GM18520 (cell line): Measurements from ENCODE around the gene SPATA33.

Experiments
- ATAC-seq: cut with Tn5 transposase; IDR thresholded peaks from one replicate; pipeline ENCODE4 v1.9.1; 2021; ENCODE audit not compliant: unreplicated experiment

SPATA33 gene

GRCh38 chr16:89706518-89707260 is 49.1 kb downstream of the SPATA33 start:
- no peak for ATAC-seq

DNA sequence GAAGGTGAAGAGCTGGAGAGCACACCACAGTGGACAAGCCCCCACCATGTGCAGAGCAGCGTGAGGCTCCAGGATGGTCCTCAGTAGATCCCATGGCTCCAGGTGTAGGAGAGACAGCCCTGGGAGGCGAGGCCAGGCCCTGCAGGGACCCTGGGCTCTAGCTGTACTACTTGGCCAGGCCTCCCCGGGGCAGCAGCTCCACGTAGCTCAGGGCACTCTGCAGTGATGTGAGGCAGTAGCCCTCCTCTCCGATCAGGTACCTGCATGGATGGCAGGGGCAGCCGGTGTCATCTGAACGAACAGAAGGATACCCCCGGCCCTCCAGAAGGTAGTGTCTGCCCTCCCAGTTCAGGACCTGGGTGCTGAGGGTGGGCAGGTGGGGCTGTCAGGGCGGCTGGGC is 50.1 kb downstream of the SPATA33 start:
- ATAC-seq: no peak

GRCh38 chr16:89708481-89708931 is 50.9 kb downstream of the SPATA33 start:
- ATAC-seq: no peak

GRCh38 chr16:89709166-89709565 is 51.5 kb downstream of the SPATA33 start:
- ATAC-seq: no peak

DNA sequence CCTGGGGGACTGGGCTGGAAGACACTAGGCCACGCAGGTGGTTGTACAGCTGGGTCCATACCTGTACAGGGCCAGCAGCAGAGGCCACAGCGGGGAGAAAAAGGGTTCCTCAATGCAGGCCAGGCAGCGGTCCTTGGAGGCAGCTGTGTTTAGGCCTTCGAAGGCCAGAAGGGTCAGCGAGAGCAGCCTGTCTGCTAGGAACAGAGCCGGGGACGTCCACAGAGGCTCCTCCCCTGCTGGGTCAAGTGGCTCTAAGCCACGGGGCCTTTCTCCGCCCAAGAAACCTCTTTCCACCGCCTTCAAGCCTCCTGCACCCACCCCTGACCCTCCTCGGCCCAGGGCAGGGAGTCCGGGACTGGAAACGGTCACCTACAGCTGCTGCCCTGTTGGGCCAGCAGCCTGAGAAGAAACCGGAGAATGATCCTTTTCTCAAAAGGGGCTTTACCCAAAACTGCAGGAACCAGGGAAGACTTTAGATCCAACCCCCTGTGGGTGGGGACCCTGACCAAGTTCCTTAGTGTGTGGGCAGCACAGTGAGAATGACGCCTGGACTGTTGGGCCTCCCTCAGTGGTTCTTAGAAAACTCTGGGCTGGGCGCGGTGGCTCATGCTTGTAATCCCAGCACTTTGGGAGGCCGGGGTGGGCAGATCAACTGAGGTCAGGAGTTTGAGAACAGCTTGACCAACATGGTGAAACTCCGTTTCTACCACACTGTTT is 52.2 kb downstream of the SPATA33 start:
- no peak for ATAC-seq

GRCh38 chr16:89710709-89711564 is 53.3 kb downstream of the SPATA33 start:
- no peak for ATAC-seq

GRCh38 chr16:89711601-89712273 is 54.1 kb downstream of the SPATA33 start:
- no peak for ATAC-seq

DNA sequence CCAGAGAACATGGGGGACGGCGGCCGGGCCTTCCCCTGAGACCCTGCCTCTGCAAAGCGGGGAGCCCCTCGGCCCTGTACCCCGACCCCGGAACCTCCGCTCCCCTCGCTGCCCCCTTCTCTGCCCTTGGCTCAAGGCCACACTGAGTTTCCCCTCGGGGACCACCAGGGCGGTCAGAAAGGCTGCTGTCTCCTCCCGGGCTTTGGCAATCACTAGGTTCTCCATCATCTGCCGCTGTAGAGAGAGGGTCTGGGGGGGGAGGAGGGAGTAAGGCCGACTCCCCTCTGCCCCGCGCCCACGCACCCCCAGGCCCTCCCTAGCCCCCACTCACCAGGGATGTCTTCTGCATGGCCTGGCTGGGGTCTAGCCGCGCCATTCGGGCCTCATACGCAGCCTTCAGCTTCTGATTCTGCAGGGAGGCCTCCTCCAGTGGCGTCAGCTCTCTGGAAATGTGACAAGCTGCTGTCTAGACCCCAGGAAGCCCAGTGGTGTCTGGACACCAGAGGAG is 54.7 kb downstream of the SPATA33 start:
- no peak for ATAC-seq

DNA sequence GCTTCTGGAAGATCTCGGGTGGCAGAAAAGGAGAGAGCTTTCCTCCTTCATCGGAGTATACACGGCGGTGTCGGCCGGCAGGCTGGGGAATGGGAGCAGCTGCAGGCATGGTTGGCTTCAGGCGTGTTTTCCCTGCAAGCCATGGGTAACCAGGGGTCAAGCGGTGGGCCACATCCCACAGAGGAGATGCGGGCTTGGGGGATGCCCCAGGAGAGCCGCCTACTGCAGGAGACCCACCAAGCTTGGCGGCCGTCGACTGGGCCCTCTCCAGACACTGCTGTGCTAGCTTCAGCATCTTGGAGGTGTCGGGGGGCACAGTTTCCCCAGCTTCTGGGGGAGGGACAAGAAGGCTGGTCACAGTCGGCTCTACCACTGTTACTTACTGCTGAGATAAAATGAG is 58.9 kb downstream of the SPATA33 start:
- no peak for ATAC-seq

DNA sequence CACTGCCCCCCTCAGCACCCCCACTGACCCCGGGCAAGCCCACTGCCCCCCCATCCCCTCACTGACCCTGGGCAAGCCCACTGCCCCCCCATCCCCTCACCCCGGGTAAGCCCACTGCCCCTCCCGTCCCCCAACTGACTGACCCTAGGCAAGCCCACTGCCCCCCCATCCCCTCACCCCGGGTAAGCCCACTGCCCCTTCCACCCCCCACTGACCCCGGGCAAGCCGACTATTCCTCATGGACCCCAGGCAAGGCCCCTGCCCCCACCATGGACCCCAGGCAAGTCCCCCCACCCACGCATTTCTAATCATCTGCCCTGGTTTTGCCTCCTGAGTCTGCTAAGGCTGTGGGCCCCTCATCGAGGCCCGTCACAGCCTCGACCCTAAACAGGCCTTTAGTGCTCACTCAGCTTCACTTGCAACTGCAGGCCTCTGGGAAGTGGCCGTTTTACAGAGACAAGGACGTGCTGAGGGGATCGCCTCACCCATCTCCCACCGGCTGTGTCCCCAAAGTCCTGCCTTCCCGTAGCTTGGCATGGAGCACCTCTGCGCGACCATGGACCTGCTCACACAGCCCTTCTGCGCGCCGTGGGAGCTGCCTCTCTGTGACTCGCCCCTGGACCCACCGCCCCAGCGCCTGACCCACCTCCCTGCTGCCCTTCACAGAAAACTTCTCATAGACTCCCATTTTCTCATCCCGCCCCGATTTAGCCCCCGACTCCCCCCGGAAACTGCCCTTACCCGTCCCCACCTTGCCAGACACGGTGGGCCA is 59.5 kb downstream of the SPATA33 start:
- no peak for ATAC-seq

GRCh38 chr16:89717688-89718505 is 60.3 kb downstream of the SPATA33 start:
- ATAC-seq: no peak
